ENCODE results near the gene CHAF1A.

CHAF1A gene

DNA sequence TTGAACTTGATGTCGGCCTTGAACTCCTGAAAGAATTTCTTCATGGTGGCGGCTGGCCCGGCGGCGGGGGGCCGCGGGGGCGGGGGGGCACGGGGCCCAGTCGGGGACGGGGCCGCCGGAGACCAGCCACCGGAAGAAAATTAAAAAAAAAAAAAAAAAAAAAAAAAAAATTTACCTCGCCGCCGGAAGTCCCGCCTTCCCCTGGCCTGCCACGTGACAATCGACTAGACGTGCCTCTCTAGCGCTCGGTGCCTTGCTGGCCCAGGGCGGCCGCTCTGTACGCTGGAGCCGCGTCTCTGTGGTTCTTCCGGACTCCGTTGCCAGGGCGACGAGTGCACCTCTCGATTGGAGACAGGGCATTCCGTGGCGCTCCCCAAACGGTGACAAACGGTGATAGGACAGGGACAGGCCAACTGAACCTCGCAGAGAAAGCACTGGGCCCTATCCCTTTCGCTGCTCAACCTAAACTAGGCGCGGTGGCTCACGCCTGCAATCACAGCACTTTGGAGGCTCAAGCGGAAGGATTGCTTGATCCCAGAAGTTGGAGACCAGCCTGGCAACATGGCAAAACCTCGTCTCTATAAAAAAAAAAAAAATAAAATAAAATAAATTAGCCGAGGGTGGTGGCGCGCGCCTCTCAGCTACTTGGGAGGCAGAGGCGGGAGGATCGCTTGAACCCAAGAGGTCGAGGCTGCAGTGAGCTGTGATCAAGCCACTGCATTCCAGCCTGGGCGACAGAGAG, 55.4 kb downstream of the CHAF1A start, which contains the start of gene UBXN6:
Gene UBXN6 (minus strand): TSS at position 141 of the 742 bp plus-strand sequence. CDS start 97 bp downstream, at position 44.
- DNase-seq: peak; percentile 98

DNA sequence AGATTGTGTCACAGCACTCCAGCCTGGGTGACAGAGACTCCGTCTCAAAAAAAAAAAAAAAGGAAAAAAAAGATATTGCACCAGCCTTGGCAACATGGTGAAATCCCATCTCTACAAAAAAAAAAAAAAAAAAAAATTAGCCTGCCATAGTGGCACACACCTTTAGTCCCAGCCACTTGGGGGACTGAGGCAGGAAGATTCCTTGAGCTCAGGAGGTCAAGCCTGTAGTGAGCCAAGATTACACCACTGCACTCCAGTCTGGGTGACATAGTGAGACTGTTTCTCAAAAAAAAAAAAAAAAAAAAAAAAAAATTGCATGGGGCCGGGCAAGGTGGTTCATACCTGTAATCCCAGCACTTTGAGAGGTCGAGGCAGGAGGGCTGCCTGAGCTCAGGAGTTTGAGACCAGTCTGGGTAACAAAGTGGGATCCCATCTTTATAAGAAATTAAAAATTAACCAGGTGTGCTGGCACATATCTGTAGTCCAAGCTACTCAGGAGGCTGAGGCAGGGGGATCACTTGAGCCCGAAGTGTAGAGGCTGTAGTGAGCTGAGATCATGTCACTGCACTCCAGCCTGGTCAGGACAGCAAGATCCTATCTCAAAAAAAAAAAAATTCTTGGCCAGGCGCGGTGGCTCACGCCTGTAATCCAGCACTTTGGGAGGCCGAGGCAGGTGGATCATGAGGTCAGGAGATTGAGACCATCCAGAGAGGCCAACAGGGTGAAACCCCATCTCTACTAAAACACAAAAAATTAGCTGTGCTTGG, 62.6 kb downstream of the CHAF1A start:
- no peak for DNase-seq

DNA sequence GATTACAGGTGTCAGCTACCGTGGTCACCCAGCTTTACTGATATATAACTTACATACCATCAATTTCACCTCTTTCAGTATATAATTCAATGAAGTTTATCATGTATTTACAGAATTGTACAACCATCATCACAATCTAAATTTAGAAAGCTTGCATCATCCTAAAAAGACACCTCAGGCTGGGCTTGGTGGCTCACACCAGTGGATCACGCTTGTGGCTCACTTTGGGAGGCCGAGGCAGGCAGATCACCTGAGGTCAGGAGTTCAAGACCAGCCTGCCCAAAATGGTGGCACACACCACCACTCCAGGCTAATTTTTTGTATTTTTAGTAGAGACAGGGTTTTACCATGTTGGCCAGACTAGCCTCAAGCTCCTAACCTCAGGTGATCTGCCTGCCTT, 65.4 kb downstream of the CHAF1A start:
- no peak for DNase-seq

DNA sequence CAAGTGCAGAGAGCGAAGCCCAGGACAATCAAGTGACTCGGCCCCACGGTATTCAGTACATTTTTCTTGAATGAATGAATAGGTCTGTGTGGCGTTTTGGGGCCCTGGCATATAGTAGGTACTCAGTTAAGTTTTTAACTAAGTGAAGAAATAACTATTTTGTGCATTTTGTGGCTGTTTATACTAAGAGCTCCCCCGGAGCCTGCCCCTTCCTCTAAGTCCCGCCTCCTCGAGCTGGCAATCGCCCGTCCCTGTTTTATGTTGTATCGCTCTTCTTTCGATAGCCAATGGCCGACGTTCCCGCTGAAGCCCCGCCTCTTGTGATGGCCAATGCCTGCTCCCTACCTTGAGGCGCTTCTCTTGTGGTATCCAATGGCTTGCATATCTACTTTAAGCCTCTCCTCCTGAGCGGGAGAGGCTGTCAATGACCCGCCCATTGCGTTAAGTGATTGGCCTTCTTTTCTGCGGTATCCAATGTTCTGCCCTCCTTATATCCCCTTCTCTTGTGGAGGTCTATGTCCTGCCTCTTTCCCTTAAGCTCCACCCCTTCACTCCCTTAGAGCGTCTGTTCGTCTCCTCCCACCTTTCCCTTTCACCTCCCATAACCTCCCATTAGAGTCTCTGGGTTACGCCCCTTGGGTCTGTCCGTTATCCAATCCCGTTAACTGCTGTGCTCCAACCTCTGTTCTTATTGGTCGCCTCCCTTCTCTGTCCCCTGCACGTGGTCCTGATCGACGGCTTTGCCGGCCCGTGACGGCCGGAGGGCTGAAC, 69.1 kb downstream of the CHAF1A start:
- DNase-seq: peak; percentile 95

DNA sequence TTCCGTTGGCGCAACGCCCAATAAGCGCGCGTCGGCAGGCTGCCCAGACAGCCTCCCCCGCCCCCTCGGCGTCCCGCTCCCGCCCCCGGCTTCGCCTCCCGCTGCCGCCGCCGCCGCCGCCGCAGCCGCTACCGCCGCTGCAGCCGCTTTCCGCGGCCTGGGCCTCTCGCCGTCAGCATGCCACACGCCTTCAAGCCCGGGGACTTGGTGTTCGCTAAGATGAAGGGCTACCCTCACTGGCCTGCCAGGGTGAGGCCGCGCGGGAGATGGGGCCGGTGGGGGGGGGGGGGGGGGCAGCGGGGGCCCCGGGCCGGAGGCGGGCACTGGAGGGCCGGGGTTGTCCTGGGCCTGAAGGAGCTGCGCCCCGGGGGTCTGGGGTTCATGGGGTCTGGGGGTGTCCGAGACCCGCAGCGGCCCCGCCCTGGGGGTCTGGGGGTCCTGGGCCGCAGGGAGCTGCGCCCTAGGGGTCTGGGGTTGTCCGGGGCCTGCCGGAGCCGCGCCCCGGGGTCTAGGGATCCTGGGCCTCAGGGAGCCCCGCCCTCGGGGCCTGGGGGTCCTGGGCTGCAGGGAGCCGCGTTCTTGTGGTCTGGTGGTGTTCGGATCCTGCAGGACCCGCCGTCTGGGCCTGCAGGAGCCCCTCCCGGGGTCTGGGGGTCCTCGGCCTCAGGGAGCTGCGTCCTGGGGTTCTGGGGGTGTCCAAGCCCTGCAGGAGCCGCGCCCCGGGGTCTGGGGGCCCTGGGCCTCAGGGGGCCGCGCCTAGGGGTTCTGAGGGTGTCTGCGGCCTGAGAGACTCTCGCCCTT, 69.9 kb downstream of the CHAF1A start, which contains the start of gene HDGFL2:
Gene HDGFL2 (plus strand): TSS at position 124 of the 801 bp plus-strand sequence. CDS start 54 bp downstream, at position 178.
- DNase-seq: peak; percentile 94

DNA sequence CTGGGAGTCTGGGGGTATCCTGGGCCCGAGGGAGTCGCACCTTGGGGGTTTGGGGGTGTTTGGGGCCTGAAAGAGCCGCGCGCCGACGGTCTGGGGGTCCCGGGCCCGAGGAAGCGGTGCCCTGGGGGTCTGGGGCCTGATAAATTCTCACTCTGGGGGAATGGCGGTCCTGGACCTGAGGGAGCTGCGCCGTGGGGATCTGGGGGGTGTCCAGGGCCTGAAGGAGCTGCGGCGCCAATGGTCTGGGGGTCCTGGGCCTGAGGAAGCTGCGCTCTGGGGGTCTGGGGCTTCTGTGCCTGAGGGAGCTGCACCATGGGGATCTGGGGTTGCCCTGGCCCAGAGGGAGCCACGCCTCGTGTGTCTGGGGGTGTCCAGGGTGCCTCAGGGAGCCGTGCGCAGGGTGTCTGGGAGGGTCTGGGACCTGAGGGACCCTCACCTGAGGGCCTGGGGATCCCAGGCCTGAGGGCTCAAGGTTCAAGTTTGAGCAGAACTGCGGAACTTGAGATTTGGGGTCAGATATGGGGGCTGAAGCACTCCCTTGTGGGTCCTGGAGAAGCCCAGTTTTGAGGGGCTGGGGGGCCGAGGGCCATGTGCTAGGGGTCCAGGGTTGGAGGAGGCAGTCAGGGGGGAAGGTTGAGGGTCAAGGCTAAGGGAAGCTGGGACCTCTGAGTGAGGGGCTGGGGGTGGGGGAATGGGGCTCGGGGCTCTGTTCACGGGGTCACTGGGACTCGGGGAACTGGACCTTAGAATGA, 70.7 kb downstream of the CHAF1A start:
- no peak for DNase-seq

DNA sequence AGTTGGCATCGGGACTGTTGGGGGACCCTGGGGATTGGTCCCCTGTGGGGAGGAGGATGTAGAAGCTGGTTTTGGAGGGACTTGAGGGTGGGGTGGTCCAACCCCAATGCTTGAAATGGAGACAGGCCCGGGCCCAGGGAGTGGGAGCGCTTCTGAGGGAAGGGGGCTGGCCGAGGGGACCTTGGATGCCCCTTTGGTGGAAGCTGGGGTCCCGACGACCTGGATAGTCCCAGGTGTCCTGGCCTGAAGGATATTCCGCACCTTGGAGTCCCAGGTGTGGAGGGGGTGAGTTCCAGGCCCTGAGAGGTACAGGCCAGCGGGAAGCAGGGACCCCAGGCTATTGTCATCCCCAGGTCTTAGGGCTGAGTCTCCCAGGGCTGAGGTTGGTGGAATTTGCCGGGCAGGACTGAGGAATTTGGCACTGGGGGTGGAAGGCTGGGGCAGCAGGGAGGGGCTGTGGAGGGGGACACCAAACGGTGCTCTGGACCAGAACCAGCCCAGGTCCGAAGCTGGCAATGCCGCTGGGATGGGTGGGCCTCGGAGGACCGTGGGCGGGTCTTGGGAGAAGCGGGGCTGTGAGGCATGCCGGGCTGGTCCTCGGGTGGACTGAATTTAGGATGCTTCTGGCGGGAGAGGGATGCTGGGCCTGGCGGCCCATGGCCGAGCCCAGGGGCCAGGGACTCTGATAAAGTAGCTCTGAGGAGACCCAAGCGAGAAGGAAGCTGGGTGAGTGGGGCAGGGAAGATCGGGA, 71.5 kb downstream of the CHAF1A start:
- DNase-seq: no peak

DNA sequence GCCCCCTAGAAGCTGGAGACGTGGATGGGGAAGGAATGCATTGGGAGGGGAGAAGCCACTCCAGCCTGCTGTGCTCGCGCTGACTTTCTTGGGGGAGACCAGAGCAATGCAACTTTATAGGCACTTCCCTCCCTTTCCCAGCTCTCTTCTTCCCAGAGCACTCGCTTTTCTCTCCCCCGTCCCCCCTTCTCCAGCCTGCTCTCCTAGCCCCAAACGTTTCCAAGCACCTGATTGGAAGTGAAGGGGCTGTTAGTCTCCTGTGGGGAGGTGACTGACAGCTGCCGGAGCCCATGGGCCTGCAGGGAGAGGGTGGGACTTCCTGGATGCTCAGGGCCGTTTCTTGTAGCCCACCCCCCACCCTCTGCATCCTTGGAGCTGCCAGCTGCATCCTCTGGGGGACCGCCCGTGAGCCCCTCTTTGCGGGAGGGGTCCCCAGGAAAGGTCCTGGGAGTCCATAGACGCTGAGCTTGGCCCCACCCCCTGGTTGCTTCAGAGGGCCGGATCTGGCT, 72.1 kb downstream of the CHAF1A start:
- DNase-seq: no peak

DNA sequence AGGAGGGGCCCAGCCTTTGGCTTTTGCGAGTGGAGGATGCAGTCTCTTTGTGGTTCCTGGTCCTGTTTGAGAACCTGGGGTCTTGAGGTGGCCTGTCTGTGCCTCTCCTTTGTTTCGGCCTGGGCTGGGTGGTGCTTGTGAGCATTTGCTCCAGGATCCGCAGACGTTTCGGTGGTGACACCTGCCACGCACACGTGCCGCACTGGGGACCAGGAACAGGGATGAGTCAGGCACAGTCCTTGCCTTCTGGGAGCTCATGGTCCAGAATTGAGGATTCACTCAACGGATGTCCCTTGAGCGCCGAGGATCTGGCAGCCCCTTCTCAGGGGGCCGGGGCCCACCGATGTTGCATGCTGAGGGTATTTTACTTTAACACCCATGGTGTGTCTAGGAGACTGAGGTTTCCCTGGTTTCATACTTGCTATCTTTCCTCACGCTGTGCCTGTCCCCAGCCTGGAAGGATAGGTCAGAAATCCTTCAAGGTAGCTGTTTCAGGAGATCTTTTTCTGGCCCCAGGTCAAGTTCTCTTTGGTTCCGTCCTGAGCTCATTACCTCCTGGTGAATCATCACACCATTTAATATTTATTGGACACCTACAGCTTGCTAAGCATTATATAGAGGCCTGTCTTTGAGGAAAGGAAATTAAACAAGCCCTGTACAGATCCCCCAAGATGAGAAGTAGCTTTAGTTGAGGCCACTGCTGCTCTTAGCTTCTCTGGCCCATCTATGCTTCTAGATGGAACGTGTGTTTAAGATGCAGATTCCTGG, 74.8 kb downstream of the CHAF1A start:
- DNase-seq: no peak

DNA sequence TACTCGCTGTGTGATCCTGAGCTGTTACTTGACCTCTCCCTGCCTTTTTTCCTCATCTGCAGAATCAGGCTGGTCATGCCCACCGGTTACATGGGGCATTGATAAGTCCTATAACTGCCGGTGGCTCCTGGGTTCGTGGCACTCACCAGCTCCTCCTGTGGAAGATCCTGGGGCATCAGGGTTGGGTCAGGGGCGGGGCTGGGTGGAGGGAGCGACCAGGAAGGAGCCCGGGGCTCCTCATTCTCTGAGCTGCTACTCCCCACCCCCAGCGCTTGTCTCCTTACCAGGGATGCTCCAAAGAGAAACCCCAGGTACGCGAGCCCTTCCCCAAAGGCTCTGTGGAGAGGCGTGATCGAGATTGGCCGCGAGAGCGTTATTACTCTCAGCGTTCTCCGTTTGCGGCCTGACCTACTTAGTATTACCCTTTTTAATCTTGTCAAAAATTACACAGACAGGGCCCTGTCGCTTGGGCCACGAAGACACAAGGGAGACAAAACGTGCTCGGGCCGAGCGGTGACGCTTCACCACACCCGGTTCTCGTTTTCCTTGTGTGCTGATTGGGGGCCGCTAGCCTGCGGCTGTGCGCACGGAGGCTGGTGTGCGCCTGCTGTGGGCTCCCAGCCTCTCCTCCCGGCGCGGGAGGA, 80.4 kb downstream of the CHAF1A start:
- DNase-seq: no peak

DNA sequence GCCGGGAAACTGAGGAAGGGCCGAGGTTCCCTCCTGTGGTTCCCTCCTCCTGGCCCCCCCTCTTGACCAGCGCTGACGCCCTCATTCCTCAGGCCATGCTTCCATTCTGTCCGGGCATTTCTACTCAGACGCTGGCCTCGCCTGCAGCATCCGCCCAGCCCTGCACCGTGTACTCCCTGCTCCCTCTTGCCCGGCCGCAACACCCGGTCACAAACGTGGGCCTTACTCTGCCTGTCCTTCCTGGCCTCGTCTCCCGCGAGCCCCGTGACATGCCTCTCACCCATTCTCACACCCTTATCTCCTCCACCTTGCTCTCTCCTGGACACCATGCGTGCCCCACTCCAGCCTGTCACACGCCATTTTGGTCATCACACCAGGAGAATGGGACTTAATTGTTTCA, 80.9 kb downstream of the CHAF1A start:
- no peak for DNase-seq

DNA sequence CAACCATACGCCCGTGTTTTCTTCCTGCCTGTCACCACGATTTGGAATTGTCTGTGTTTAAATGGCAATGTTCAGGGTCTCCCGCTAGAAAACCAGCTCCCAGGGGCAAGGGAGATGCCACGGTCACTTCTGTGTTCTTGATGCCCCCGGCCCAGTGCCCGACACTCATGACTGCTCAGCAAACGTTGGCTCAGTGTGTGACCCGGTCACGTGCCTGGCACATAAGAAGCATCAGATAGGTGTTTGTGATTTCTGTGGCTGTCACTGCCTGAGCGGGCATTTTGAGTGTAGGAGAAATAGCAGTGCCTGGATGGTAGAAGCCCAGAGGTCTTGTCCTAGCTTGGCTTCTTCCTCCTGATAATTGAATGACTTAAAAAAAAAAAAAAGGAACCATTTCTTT, 85.1 kb downstream of the CHAF1A start:
- no peak for DNase-seq

DNA sequence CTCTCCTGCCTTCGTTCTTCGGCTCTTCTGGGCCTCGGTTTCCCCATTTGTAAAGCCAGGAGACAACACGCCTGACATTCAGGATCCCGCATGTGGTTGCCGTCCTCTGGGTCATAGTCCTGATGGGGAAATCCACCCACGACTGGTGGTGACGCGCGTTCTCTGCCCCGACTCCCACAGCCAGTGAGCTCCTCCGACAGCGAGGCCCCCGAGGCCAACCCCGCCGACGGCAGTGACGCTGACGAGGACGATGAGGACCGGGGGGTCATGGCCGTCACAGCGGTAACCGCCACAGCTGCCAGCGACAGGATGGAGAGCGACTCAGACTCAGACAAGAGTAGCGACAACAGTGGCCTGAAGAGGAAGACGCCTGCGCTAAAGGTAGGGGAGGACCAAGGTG, 86.1 kb downstream of the CHAF1A start:
- DNase-seq: no peak

DNA sequence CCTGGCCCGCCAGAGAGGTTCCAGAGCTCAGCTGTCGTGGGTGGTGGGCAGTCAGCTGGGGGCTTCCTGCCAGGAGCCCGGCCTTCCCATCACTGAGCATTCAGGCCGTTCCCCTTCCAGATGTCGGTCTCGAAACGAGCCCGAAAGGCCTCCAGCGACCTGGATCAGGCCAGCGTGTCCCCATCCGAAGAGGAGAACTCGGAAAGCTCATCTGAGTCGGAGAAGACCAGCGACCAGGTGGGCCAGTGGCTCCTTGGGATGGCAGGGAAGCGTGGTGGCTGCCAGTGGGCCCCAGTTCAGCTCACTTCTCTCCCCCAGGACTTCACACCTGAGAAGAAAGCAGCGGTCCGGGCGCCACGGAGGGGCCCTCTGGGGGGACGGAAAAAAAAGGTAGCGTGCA, 89.0 kb downstream of the CHAF1A start:
- no peak for DNase-seq

DNA sequence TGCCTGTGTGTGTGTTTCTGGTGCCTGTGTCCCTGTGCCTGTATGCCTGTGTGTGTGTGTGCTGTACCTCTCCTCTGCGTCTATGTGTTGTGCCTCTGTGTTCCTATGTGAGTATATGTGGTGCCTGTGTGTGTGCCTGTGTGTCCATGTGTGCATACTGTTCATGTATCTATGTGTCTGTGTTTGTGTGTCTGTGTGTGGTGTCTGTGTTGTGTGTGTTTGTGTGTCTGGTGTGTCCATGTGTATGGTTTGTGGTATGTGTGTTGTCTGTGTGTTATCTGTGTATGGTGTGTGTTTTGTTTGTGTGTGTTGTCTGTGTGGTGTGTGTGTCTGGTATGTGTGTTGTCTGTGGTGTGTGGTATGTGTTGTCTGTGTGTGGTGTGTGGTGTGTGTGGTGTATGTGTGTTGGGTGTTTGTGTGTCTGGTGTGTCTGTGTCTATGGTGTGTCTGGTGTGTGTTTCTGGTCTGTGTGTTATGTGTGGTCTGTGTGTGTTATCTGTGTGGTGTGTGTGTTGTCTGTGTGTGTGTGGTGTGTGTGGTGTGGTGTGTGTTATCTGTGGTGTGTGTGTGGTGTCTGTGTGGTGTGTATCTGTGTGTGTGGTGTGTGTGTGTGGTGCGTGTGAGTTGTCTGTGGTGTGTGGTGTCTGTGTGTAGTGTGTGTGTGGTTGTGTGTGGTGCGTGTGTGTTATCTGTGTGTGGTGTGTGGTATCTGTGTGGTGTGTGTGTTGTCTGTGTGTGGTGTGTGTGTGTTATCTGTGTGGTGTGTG, 90.1 kb downstream of the CHAF1A start:
- DNase-seq: no peak

All from activated CD8-positive, alpha-beta memory T cell treated with anti-CD3 and anti-CD28 coated beads for 24 hours (primary cell).